SK-N-SH treated with all-trans-retinoic acid at 6 μM for 48 hours (cell line): Measurements from ENCODE around the gene SLC13A4.

ENCODE experiments used
- ESRRG ChIP-seq: fragments of 250-450 bp; sonication (Bioruptor Pico); IDR thresholded peaks from 2 replicates; pipeline ENCODE4 v1.6.1; 2021; ENCODE audit warnings: mild to moderate bottlenecking
- TF ChIP-seq, protein P1 (sequence below): fragments of 250-450 bp; sonication (Bioruptor Pico); IDR thresholded peaks from 2 replicates; pipeline ENCODE4 v1.8.0; 2020; ENCODE audit warnings: mild to moderate bottlenecking, moderate library complexity, borderline replicate concordance

DNA sequence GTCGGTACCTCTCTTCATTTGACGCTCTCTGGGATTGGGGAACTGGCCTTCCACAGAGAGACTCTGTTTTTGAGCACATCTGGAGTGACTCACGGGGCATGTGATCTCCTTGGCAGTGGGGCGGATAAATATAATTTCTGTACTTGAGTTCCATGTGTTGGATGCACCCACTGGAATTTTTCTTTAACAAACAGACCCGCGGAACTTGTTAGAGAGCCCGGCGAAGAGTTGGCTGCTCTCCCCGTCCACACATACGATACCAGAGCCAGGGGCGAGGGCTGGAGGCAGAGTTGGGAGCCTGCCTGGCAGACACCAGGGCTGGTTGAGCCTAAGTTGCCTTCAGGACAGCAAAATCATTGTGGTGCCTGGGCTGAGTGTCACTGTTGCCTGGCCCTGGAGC lies 20.8 kb upstream of the SLC13A4 start, which contains the start of gene FAM180A:
- TF ChIP-seq ESRRG (CRISPR knock-in tag), result no peak
- TF ChIP-seq, protein P1, sequence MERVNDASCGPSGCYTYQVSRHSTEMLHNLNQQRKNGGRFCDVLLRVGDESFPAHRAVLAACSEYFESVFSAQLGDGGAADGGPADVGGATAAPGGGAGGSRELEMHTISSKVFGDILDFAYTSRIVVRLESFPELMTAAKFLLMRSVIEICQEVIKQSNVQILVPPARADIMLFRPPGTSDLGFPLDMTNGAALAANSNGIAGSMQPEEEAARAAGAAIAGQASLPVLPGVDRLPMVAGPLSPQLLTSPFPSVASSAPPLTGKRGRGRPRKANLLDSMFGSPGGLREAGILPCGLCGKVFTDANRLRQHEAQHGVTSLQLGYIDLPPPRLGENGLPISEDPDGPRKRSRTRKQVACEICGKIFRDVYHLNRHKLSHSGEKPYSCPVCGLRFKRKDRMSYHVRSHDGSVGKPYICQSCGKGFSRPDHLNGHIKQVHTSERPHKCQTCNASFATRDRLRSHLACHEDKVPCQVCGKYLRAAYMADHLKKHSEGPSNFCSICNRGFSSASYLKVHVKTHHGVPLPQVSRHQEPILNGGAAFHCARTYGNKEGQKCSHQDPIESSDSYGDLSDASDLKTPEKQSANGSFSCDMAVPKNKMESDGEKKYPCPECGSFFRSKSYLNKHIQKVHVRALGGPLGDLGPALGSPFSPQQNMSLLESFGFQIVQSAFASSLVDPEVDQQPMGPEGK (CRISPR knock-in tag), result no peak
